Mesangial cell (primary cell): ENCODE data around the gene ATF1. TPM values are rescaled to one million over a fixed set of nuclear protein-coding genes. Genes with fewer than 3 reads are reported as not detected.

Experiments
- total RNA-seq: library from RNA; depleted of rRNA; stranded (reverse); fragments of >200 nt; gene quantifications from 2 replicates; pipeline ENCODE4 v1.2.3, GENCODE V29; 2015

ATF1 gene
- 10.1 and 12.9 TPM in 2 replicates for total RNA-seq

GRCh38 chr12:50763639-50764285, at the start of gene ATF1:
TSS of gene ATF1 (plus strand) at chr12:50764101. CDS start at chr12:50780146, 16,045 bp downstream.

GRCh38 chr12:50842637-50843493, 79.0 kb downstream of the ATF1 start, which contains the start of gene TMPRSS12:
TSS of gene TMPRSS12 (plus strand) at chr12:50842926. CDS start at chr12:50842965, 39 bp downstream.

Other genes starting within 250 kb of the ATF1 start
- not detected in 2 replicates for gene TMPRSS12, start 78.8 kb downstream of the ATF1 start, total RNA-seq
- not detected in 2 replicates for gene HIGD1C, start 188.4 kb downstream of the ATF1 start, total RNA-seq